ENCODE measurements around the gene ZNF280B. TPM values are rescaled to one million over a fixed set of nuclear protein-coding genes. Genes with fewer than 3 reads are reported as not detected.

The ZNF280B gene
- total and polyA plus RNA-seq, 7 experiments from 2014 or later, result 2.1 to 3.6 (median 2.3) TPM

DNA sequence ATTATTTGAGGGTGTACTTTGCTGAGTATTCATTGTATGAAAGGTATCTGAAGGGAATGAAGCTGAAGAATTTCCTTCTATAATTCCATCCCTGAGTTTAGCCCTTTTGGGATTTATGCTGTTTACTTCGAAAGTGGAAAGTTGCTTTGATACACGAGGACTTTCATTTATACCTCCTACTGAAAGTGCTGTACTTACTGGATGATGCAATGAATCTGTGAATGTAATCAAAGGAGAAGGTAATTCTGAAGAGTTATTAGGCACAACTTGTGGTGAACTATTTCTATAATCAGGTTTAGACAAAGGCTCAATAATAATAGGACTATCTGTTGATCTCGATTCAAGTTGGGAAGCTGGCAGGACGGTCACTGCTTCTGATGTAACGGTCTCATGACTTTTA, 19.8 kb downstream of the ZNF280B start:
- CTCF ChIA-PET, result interaction anchor here (0.7 to 1.6 kb wide), 2 partner anchors 25 to 59 kb away, joined by 3 to 7 read pairs; no protein-coding TSS in a partner anchor
- DNase-seq, result no peak
- Mint-ChIP-seq H3K9me3 (no peaks in the 10 kb centered on the region), H3K36me3 (peaks cover 5 to 49% (median 36%) of the 10 kb centered on the region in 5 donors), H3K4me1 (no peaks in the 10 kb centered on the region), H3K27ac (no peak overlapping the region), H3K27me3 (no peaks in the 10 kb centered on the region), H3K4me3 (no peak overlapping the region)
- no peak overlapping the region for H3K4me3 ChIP-seq (ENCODE audit: low read length)
- POLR2A ChIA-PET, result no interaction called here
- ATAC-seq, result no peak
- no peaks in the 10 kb centered on the region for H3K4me1 ChIP-seq (ENCODE audit: control insufficient read depth in 2 of 2, insufficient read depth in 2 of 2, low read length in 2 of 2)
- no peaks in the 10 kb centered on the region for H3K27me3 ChIP-seq (ENCODE audit: control insufficient read depth in 2 of 2, insufficient read depth in 2 of 2, low read length in 2 of 2)
- no peak overlapping the region for H3K27ac ChIP-seq (ENCODE audit: low read depth, low read length)
- intact Hi-C loops (cut with micrococcal nuclease), result no loop called here
- H3K36me3 ChIP-seq (ENCODE audit: control insufficient read depth in 2 of 3, insufficient read depth in 3 of 3, low read length in 3 of 3), result peaks cover 0 to 13% (median 5%) of the 10 kb centered on the region in 3 experiments
- no peaks in the 10 kb centered on the region for H3K9me3 ChIP-seq (ENCODE audit: control insufficient read depth in 2 of 3, low read length in 3 of 3)

DNA sequence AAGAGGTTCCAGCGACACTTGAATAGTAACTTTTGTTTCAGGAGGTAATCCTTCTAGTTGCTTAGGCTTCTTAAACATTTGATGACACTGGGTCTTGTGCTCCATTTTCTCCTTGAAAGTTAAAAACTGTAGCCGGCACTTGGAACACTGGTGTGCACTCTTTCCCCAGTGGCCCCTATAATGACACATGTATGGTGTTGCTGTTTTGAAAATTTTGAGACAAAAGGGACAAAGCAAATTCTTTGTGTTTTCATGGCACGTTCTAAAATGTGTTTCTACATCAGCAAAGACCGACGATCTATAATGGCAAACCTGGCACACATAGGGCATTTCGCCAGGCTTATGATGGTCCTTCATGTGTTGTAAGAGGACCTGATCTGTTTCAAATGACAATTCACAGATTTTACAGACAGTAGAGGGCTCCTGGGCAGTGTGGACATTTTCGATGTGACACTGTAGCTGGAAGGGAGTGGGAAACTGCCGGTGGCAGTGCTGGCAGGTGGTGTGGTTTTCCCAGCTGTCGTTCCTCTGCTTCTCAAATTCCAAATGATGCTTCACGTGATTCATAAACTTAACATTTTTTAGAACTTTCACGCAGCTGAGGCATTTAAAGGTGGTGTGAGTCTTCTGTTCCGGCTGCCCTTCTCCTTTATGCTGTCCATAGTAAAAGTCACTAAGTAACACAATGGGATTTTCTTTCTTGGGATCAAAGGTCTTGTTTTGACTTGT, 20.5 kb downstream of the ZNF280B start:
- ATAC-seq (no peak), DNase-seq (no peak)
- Histone ChIP-seq H3K9me3 (ENCODE audit: control insufficient read depth in 2 of 3, low read length in 3 of 3) (no peaks in the 10 kb centered on the region), H3K36me3 (ENCODE audit: control insufficient read depth in 2 of 3, insufficient read depth in 3 of 3, low read length in 3 of 3) (peaks cover 0 to 13% (median 5%) of the 10 kb centered on the region in 3 experiments), H3K27me3 (ENCODE audit: control insufficient read depth in 2 of 2, insufficient read depth in 2 of 2, low read length in 2 of 2) (no peaks in the 10 kb centered on the region), H3K4me3 (ENCODE audit: low read length) (no peak overlapping the region), H3K4me1 (ENCODE audit: control insufficient read depth in 2 of 2, insufficient read depth in 2 of 2, low read length in 2 of 2) (no peaks in the 10 kb centered on the region), H3K27ac (ENCODE audit: low read depth, low read length) (no peak overlapping the region)
- intact Hi-C loops (cut with micrococcal nuclease), result no loop called here
- H3K4me1 Mint-ChIP-seq, result no peaks in the 10 kb centered on the region
- no peak overlapping the region for H3K27ac Mint-ChIP-seq
- peaks cover 3 to 44% (median 30%) of the 10 kb centered on the region in 5 donors for H3K36me3 Mint-ChIP-seq
- ChIA-PET CTCF (no interaction called here), POLR2A (no interaction called here)
- no peak overlapping the region for H3K4me3 Mint-ChIP-seq
- H3K27me3 Mint-ChIP-seq, result no peaks in the 10 kb centered on the region
- H3K9me3 Mint-ChIP-seq, result no peaks in the 10 kb centered on the region

- H3K27me3 Mint-ChIP-seq, result no peaks in the 10 kb centered on the region
- ATAC-seq (no peak), DNase-seq (no peak)
- Histone ChIP-seq H3K4me1 (ENCODE audit: control insufficient read depth in 2 of 2, insufficient read depth in 2 of 2, low read length in 2 of 2) (no peaks in the 10 kb centered on the region), H3K36me3 (ENCODE audit: control insufficient read depth in 2 of 3, insufficient read depth in 3 of 3, low read length in 3 of 3) (peaks cover 0 to 7% (median 1%) of the 10 kb centered on the region in 3 experiments), H3K27ac (ENCODE audit: low read depth, low read length) (no peak overlapping the region), H3K4me3 (ENCODE audit: low read length) (no peak overlapping the region), H3K27me3 (ENCODE audit: control insufficient read depth in 2 of 2, insufficient read depth in 2 of 2, low read length in 2 of 2) (no peaks in the 10 kb centered on the region), H3K9me3 (ENCODE audit: control insufficient read depth in 2 of 3, low read length in 3 of 3) (no peaks in the 10 kb centered on the region)
- peaks cover 3 to 44% (median 34%) of the 10 kb centered on the region in 5 donors for H3K36me3 Mint-ChIP-seq
- intact Hi-C loops (cut with micrococcal nuclease), result no loop called here
- no peaks in the 10 kb centered on the region for H3K4me1 Mint-ChIP-seq
- no peak overlapping the region for H3K4me3 Mint-ChIP-seq
- CTCF ChIA-PET, result interaction anchor here (0.7 kb wide), 1 partner anchor 15 kb away, joined by 6 read pairs; no protein-coding TSS in a partner anchor
- no peak overlapping the region for H3K27ac Mint-ChIP-seq
- POLR2A ChIA-PET, result no interaction called here
- no peaks in the 10 kb centered on the region for H3K9me3 Mint-ChIP-seq
These were observed 21.5 kb downstream of the ZNF280B start for GRCh38 chr22:22487059-22487458.

- Mint-ChIP-seq H3K27me3 (no peaks in the 10 kb centered on the region), H3K9me3 (no peaks in the 10 kb centered on the region), H3K4me1 (no peaks in the 10 kb centered on the region), H3K36me3 (peaks cover 3 to 44% (median 34%) of the 10 kb centered on the region in 5 donors), H3K4me3 (no peak overlapping the region), H3K27ac (no peak overlapping the region)
- CTCF ChIA-PET, result interaction anchor here (0.7 kb wide), 1 partner anchor 15 kb away, joined by 6 read pairs; no protein-coding TSS in a partner anchor
- no peak for DNase-seq
- intact Hi-C loops (cut with micrococcal nuclease), result no loop called here
- Histone ChIP-seq H3K4me1 (ENCODE audit: control insufficient read depth in 2 of 2, insufficient read depth in 2 of 2, low read length in 2 of 2) (no peaks in the 10 kb centered on the region), H3K36me3 (ENCODE audit: control insufficient read depth in 2 of 3, insufficient read depth in 3 of 3, low read length in 3 of 3) (peaks cover 0 to 7% (median 0%) of the 10 kb centered on the region in 3 experiments), H3K27me3 (ENCODE audit: control insufficient read depth in 2 of 2, insufficient read depth in 2 of 2, low read length in 2 of 2) (no peaks in the 10 kb centered on the region), H3K9me3 (ENCODE audit: control insufficient read depth in 2 of 3, low read length in 3 of 3) (no peaks in the 10 kb centered on the region), H3K4me3 (ENCODE audit: low read length) (no peak overlapping the region), H3K27ac (ENCODE audit: low read depth, low read length) (no peak overlapping the region)
- ATAC-seq, result no peak
- POLR2A ChIA-PET, result no interaction called here
These were observed 22.2 kb downstream of the ZNF280B start for GRCh38 chr22:22486132-22486899.

DNA sequence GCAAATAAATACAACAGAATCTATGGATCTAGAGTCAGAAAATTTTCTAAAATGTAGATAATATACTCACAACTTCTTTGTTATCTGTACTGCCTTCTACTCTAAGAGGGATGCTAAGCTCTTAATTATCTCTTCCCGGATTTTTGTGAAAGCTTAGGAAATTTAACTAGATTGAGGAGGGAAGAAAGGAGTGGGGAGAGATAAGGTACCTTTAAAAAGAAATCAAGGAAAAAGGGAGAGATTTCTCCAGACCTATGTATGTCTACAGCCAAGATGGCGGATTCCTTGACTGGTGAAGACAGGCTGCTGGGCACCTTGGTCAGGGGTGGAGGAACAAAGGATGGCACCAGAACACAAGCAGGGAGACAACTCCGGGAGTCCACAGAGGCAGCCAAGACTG, 23.0 kb downstream of the ZNF280B start:
- peak overlapping the region in 1 of 9 donors; percentile 25 for H3K27ac Mint-ChIP-seq
- H3K9me3 Mint-ChIP-seq, result no peaks in the 10 kb centered on the region
- no peaks in the 10 kb centered on the region for H3K27me3 Mint-ChIP-seq
- no peak for ATAC-seq
- DNase-seq, result no peak
- H3K36me3 ChIP-seq (ENCODE audit: control insufficient read depth in 2 of 3, insufficient read depth in 3 of 3, low read length in 3 of 3), result peaks cover 0 to 7% (median 0%) of the 10 kb centered on the region in 3 experiments
- intact Hi-C loops (cut with micrococcal nuclease), result no loop called here
- no peak overlapping the region for H3K4me3 Mint-ChIP-seq
- H3K36me3 Mint-ChIP-seq, result peaks cover 3 to 39% (median 34%) of the 10 kb centered on the region in 5 donors
- H3K4me3 ChIP-seq (ENCODE audit: low read length), result no peak overlapping the region
- H3K9me3 ChIP-seq (ENCODE audit: control insufficient read depth in 2 of 3, low read length in 3 of 3), result no peaks in the 10 kb centered on the region
- no peaks in the 10 kb centered on the region for H3K27me3 ChIP-seq (ENCODE audit: control insufficient read depth in 2 of 2, insufficient read depth in 2 of 2, low read length in 2 of 2)
- ChIA-PET CTCF (no interaction called here), POLR2A (no interaction called here)
- H3K4me1 ChIP-seq (ENCODE audit: control insufficient read depth in 2 of 2, insufficient read depth in 2 of 2, low read length in 2 of 2), result no peaks in the 10 kb centered on the region
- H3K4me1 Mint-ChIP-seq, result no peaks in the 10 kb centered on the region
- no peak overlapping the region for H3K27ac ChIP-seq (ENCODE audit: low read depth, low read length)

DNA sequence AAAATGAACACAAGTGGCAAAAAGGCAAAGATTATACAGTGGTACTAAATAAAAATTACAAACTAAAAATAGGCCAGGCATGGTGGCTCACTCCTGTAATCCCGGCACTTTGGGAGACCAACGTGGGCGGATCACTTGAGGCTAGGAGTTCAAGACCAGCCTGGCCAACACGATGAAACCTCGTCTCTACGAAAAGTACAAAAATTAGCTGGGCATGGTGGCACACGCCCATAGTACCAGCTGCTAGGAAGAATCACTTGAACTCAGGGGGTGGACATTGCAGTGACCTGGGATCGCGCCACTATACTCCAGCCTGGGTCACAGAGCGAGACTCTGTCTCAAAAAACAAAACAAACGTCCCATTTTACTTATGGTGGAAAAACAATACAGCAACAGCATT, 24.5 kb downstream of the ZNF280B start:
- CTCF ChIA-PET, result no interaction called here

More for the DNA sequence above, 24.5 kb downstream of the ZNF280B start:
- Histone ChIP-seq H3K27ac (ENCODE audit: low read depth, low read length) (no peak overlapping the region), H3K36me3 (ENCODE audit: control insufficient read depth in 2 of 3, insufficient read depth in 3 of 3, low read length in 3 of 3) (peaks cover 0 to 7% (median 0%) of the 10 kb centered on the region in 3 experiments), H3K4me1 (ENCODE audit: control insufficient read depth in 2 of 2, insufficient read depth in 2 of 2, low read length in 2 of 2) (no peaks in the 10 kb centered on the region), H3K27me3 (ENCODE audit: control insufficient read depth in 2 of 2, insufficient read depth in 2 of 2, low read length in 2 of 2) (no peaks in the 10 kb centered on the region), H3K9me3 (ENCODE audit: control insufficient read depth in 2 of 3, low read length in 3 of 3) (no peaks in the 10 kb centered on the region), H3K4me3 (ENCODE audit: low read length) (no peak overlapping the region)
- ATAC-seq, result no peak
- Mint-ChIP-seq H3K36me3 (peaks cover 3 to 32% (median 30%) of the 10 kb centered on the region in 5 donors), H3K4me1 (no peaks in the 10 kb centered on the region), H3K9me3 (no peaks in the 10 kb centered on the region), H3K4me3 (no peak overlapping the region), H3K27me3 (no peaks in the 10 kb centered on the region), H3K27ac (no peak overlapping the region)
- POLR2A ChIA-PET, result no interaction called here
- no peak for DNase-seq
- intact Hi-C loops (cut with micrococcal nuclease), result no loop called here
